Medulla oblongata (tissue), 1 donor: ENCODE measurements around the gene TFEC.
"Not testable (repeated sequence)": the region's sequence is repeated elsewhere in the genome, so short reads cannot be mapped to it uniquely, and the experiment has no call there.

Source experiments
- DNase-seq: peaks from one replicate; pipeline ENCODE4 v3.0.0-alpha.2; 2015; ENCODE audit errors: extremely low spot score

TFEC gene

GRCh38 chr7:116030651-116031276, at the start of gene TFEC:
Gene TFEC, minus strand, starts transcription at chr7:116030763. Its CDS starts 46,322 bp downstream, at chr7:115984441.
- DNase-seq, result peak; percentile 66

- DNase-seq, result no peak
Measured at GRCh38 chr7:116075351-116076145, 45.0 kb upstream of the TFEC start.

- DNase-seq, result no peak
Measured at GRCh38 chr7:116071629-116072028, 41.1 kb upstream of the TFEC start.

GRCh38 chr7:116064179-116064578, 33.6 kb upstream of the TFEC start:
- no peak for DNase-seq

- no peak for DNase-seq
Measured at GRCh38 chr7:116062666-116063065, 32.1 kb upstream of the TFEC start.

- no peak for DNase-seq
Measured at GRCh38 chr7:116052006-116052405, 21.4 kb upstream of the TFEC start.

- not testable (repeated sequence) for DNase-seq
Measured at GRCh38 chr7:116047261-116047660, 16.7 kb upstream of the TFEC start.

- no peak for DNase-seq
Measured at GRCh38 chr7:116045532-116045931, 15.0 kb upstream of the TFEC start.

- DNase-seq, result no peak
Measured at GRCh38 chr7:116041615-116042014, 11.1 kb upstream of the TFEC start.

- no peak for DNase-seq
Measured at GRCh38 chr7:116037401-116037800, 6.8 kb upstream of the TFEC start.

- no peak for DNase-seq
Measured at GRCh38 chr7:116034411-116034810, 3.8 kb upstream of the TFEC start.

GRCh38 chr7:116032886-116033285, 2.3 kb upstream of the TFEC start:
- no peak for DNase-seq

- DNase-seq, result no peak
Measured at GRCh38 chr7:116028787-116029186, 1.8 kb downstream of the TFEC start.

- no peak for DNase-seq
Measured at GRCh38 chr7:116027786-116028185, 2.8 kb downstream of the TFEC start.

GRCh38 chr7:116024826-116025809, 5.4 kb downstream of the TFEC start:
- DNase-seq, result peak; percentile 72

GRCh38 chr7:116021237-116021636, 9.3 kb downstream of the TFEC start:
- no peak for DNase-seq

GRCh38 chr7:116018731-116019130, 11.8 kb downstream of the TFEC start:
- DNase-seq, result no peak

- DNase-seq, result no peak
Measured at GRCh38 chr7:116013675-116014074, 16.9 kb downstream of the TFEC start.

GRCh38 chr7:116011584-116011983, 19.0 kb downstream of the TFEC start:
- DNase-seq, result no peak

GRCh38 chr7:116004762-116005161, 25.8 kb downstream of the TFEC start:
- DNase-seq, result not testable (repeated sequence)

GRCh38 chr7:115997221-115997620, 33.3 kb downstream of the TFEC start:
- DNase-seq, result no peak

- no peak for DNase-seq
Measured at GRCh38 chr7:115995701-115996100, 34.9 kb downstream of the TFEC start.
